Spleen (tissue), 11 donors: ENCODE measurements around the gene GJB4. TPM values are rescaled to one million over a fixed set of nuclear protein-coding genes. Genes with fewer than 3 reads are reported as not detected.
"Not testable (repeated sequence)": the region's sequence is repeated elsewhere in the genome, so short reads cannot be mapped to it uniquely, and the experiment has no call there.

Experiments used
- DNase-seq: peaks from one replicate; pipeline ENCODE4 v3.0.0-alpha.2; 2020
- H3K27ac ChIP-seq, 8 donors: fragments of 200-600 bp; sonication (generic) in 7 of 8; 1 replicate in 4 of 8; 2 replicates in 4 of 8; pipeline versions ENCODE4 v1.5.0 to v1.8.0; 2016 to 2021; ENCODE audit warnings: inconsistent platforms in 4 of 8, mild to moderate bottlenecking in 4 of 8, moderate library complexity in 1 of 8
- H3K27me3 ChIP-seq, 7 donors: fragments of 200-600 bp; sonication (generic) in 6 of 7; replicated peaks in 1 of 7; 1 replicate in 4 of 7; 2 replicates in 3 of 7; pipeline versions ENCODE4 v1.5.0 to v1.8.0; 2016 to 2021; ENCODE audit warnings: inconsistent platforms in 3 of 7, mild to moderate bottlenecking in 1 of 7
- H3K36me3 ChIP-seq, 6 donors: fragments of 200-600 bp; sonication (generic) in 5 of 6; 1 replicate in 4 of 6; 2 replicates in 2 of 6; pipeline versions ENCODE4 v1.5.0 to v1.8.0; 2016 to 2021; ENCODE audit warnings: inconsistent platforms in 2 of 6
- H3K4me1 ChIP-seq, 6 donors: fragments of 200-600 bp; sonication (generic) in 5 of 6; 1 replicate in 3 of 6; 2 replicates in 3 of 6; pipeline versions ENCODE4 v1.5.0 to v1.8.0; 2016 to 2021; ENCODE audit warnings: inconsistent platforms in 3 of 6
- H3K4me3 ChIP-seq, 8 donors: fragments of 200-600 bp; sonication (generic) in 7 of 8; 1 replicate in 4 of 8; 2 replicates in 4 of 8; pipeline versions ENCODE4 v1.5.0 to v1.8.0; 2016 to 2021; ENCODE audit warnings: inconsistent platforms in 4 of 8, mild to moderate bottlenecking in 4 of 8, moderate library complexity in 2 of 8
- H3K9me3 ChIP-seq, 8 donors: fragments of 200-600 bp; sonication (generic) in 7 of 8; 1 replicate in 4 of 8; 2 replicates in 4 of 8; pipeline versions ENCODE4 v1.5.0 to v1.8.0; 2016 to 2021; ENCODE audit warnings: inconsistent platforms in 4 of 8
- POLR2A ChIP-seq, 3 donors: fragments of 450-650 bp; IDR thresholded peaks; one replicate each; pipeline ENCODE4 v1.5.1; 2017; ENCODE audit warnings: antibody characterized with exemption in 3 of 3, mild to moderate bottlenecking in 1 of 3
- POLR2AphosphoS5 ChIP-seq, 3 donors: sonication (generic); formaldehyde crosslinking; IDR thresholded peaks; one replicate each; pipeline ENCODE4 v1.5.1; 2017; ENCODE audit warnings: antibody characterized with exemption in 3 of 3
- WGBS, 5 donors: extraction: QIAGEN DNeasy Blood & Tissue Kit in 3 of 5; methylation state at CpG; one replicate each; pipeline versions ENCODE4 v1.1.5 to v1.1.7; 2013 to 2018; 5-methylcytosine and 5-hydroxymethylcytosine counted together
- intact Hi-C: fragments of 100-400 bp; cut with DNase I; formaldehyde crosslinking; loops from one replicate; pipeline ENCODE4 v1.15.0; 2023; ENCODE audit warnings: low total_unique reads
- polyA plus RNA-seq, 3 donors: library from polyadenylated mRNA; stranded (reverse); fragments of 200-250 nt; gene quantifications; one replicate each; pipeline ENCODE4 v1.2.1, GENCODE V29; 2013
- total RNA-seq, 7 donors: library from RNA; depleted of rRNA in 3 of 7; stranded (reverse); fragments of >200 nt in 3 of 7; fragmentation: NEBNext Ultra II Directional in 4 of 7; extraction: Animal tissue kit (Norgen Biotek cat#: 25700) in 4 of 7; gene quantifications; one replicate each; pipeline versions ENCODE4 v1.1.0 to v1.2.1, GENCODE V29; 2016 to 2021
- TF ChIP-seq, protein P1 (sequence below), 11 experiments: fragments of 200-600 bp in 7 of 11; fragments of 450-650 bp in 4 of 11; sonication (generic) in 4 of 11; IDR thresholded peaks in 8 of 11; conservative IDR thresholded peaks in 3 of 11; 1 replicate in 7 of 11; 2 replicates in 4 of 11; pipeline versions ENCODE4 v1.4.0 to v1.8.0; 2016 to 2021; ENCODE audit warnings: antibody characterized with exemption in 11 of 11, inconsistent platforms in 4 of 11, mild to moderate bottlenecking in 1 of 11
- donor health status: healthy with polysubstance abuse.
- donor health status: DM: no; HTN: no; CAD: no; lungs with moderate emphysema.
- donor health status: DM: no; HTN: no; CAD: no.
- donor health status: Bipolar disorder and iron deficiency.
- donor health status: healthy.
- donor health status: DM: no; HTN: no; CAD: no.
- donor health status: DM: yes; HTN: yes; CAD: no.

The GJB4 gene
- total and polyA plus RNA-seq, 10 donors: not detected

- Histone ChIP-seq H3K9me3 (peaks cover 0 to 22% (median 8%) of the 10 kb centered on the region in 8 donors), H3K27me3 (no peaks in the 10 kb centered on the region), H3K36me3 (peaks cover 0 to 3% (median 0%) of the 10 kb centered on the region in 6 donors), H3K27ac (no peak overlapping the region), H3K4me3 (no peak overlapping the region), H3K4me1 (no peaks in the 10 kb centered on the region)
- DNase-seq: no peak
- intact Hi-C loops: no loop called here
- 75 to 89% (median 85%) methylated on average over 3 of the region's 3 CpGs for WGBS, 5 donors
- TF ChIP-seq POLR2AphosphoS5 (IDR thresholded peaks at IDR 0.05) (no peak), POLR2A (IDR thresholded peaks at IDR 0.05) (no peak)
- TF ChIP-seq, protein P1, sequence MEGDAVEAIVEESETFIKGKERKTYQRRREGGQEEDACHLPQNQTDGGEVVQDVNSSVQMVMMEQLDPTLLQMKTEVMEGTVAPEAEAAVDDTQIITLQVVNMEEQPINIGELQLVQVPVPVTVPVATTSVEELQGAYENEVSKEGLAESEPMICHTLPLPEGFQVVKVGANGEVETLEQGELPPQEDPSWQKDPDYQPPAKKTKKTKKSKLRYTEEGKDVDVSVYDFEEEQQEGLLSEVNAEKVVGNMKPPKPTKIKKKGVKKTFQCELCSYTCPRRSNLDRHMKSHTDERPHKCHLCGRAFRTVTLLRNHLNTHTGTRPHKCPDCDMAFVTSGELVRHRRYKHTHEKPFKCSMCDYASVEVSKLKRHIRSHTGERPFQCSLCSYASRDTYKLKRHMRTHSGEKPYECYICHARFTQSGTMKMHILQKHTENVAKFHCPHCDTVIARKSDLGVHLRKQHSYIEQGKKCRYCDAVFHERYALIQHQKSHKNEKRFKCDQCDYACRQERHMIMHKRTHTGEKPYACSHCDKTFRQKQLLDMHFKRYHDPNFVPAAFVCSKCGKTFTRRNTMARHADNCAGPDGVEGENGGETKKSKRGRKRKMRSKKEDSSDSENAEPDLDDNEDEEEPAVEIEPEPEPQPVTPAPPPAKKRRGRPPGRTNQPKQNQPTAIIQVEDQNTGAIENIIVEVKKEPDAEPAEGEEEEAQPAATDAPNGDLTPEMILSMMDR (IDR thresholded peaks at IDR 0.05 in 8 of 11, conservative IDR thresholded peaks at IDR 0.05 in 3 of 11): no peak
Observed at GRCh38 chr1:34806396-34806795, 46.9 kb downstream of the GJB4 start.

DNA sequence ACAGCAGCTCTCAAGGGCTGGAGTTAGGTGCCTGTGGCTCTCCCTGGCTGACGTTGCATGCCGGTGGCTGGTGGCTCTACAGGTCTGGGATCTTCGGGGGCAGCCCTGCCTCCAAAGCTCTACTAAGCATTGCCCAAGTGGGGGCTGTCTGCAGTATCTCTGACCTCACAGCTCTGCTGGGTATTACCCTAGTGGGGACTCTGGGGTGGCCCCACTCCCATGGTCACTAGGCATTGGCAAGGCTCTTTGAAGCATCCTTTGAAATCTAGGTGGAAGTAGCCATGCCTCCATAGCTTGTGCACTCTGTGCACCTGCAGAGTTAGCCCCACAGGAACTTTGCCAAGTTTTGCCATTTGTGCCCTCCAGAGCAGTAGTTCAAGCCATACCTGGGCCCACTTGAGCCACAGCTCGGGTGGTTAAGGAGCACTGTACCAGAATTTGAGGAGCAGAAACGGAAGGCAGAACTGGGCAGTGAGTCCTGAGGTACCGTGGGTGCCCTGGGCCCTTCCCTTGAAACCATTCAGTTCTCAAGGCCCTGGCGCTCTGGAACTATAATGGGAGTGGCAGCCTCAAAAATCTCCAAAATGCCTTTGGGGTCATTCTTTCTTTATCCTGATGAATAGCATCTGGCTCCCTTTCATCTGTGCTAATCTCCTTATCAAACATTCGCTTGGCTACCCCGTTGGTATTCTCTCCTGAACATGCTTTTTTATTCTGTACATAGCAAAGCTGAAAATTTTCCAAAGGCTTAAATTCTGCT lies 48.7 kb downstream of the GJB4 start:
- peaks cover 0 to 3% (median 0%) of the 10 kb centered on the region in 6 donors for H3K36me3 ChIP-seq
- H3K4me3 ChIP-seq: no peak overlapping the region
- no peak for DNase-seq
- peaks cover 0 to 20% (median 8%) of the 10 kb centered on the region in 8 donors for H3K9me3 ChIP-seq
- H3K27ac ChIP-seq: no peak overlapping the region
- WGBS, 5 donors: 75 to 96% (median 92%) methylated on average over 9 of the region's 9 CpGs
- intact Hi-C loops: no loop called here
- no peak for TF ChIP-seq POLR2A (IDR thresholded peaks at IDR 0.05)
- TF ChIP-seq POLR2AphosphoS5 (IDR thresholded peaks at IDR 0.05): no peak
- TF ChIP-seq, protein P1 (IDR thresholded peaks at IDR 0.05 in 8 of 11, conservative IDR thresholded peaks at IDR 0.05 in 3 of 11): no peak
- no peaks in the 10 kb centered on the region for H3K27me3 ChIP-seq
- H3K4me1 ChIP-seq: no peaks in the 10 kb centered on the region

- H3K27ac ChIP-seq, H3K4me3 ChIP-seq, intact Hi-C loops, DNase-seq, H3K9me3 ChIP-seq, H3K27me3 ChIP-seq, H3K4me1 ChIP-seq, H3K36me3 ChIP-seq: not testable (repeated sequence)
- WGBS, 5 donors: 93 to 96% (median 94%) methylated on average over 3 of the region's 3 CpGs
Observed at GRCh38 chr1:34810781-34811180, 51.2 kb downstream of the GJB4 start.

Other genes with a start within 250 kb of the GJB4 start
- not detected for gene GJB5, start 4.7 kb upstream of the GJB4 start, total RNA-seq
- under 1 TPM in 1 of 3 donors, not detected in 2; 0.06 TPM for gene GJB5, start 4.7 kb upstream of the GJB4 start, polyA plus RNA-seq
- gene GJB3, start 21.5 kb downstream of the GJB4 start, total RNA-seq: not detected
- under 1 TPM; 0.11 to 0.23 (median 0.13) TPM for gene GJB3, start 21.5 kb downstream of the GJB4 start, polyA plus RNA-seq
- gene GJA4, start 33.3 kb downstream of the GJB4 start, total RNA-seq: 10 to 100 TPM in 3 of 7 donors, 1 to 10 TPM in 4; 7.6 to 20.6 (median 8.7) TPM
- 1 to 10 TPM; 1.3 to 7.3 (median 7.0) TPM for gene GJA4, start 33.3 kb downstream of the GJB4 start, polyA plus RNA-seq
- gene SMIM12, start 100.0 kb downstream of the GJB4 start, total RNA-seq: 10 to 100 TPM; 26.9 to 39.6 (median 35.6) TPM
- gene SMIM12, start 100.0 kb downstream of the GJB4 start, polyA plus RNA-seq: 10 to 100 TPM; 15.3 to 31.7 (median 28.1) TPM
- gene DLGAP3, start 169.9 kb downstream of the GJB4 start, total RNA-seq: 1 to 10 TPM; 1.3 to 4.3 (median 2.5) TPM
- gene DLGAP3, start 169.9 kb downstream of the GJB4 start, polyA plus RNA-seq: 1 to 10 TPM in 1 of 3 donors, under 1 TPM in 2; 0.54 to 1.8 (median 0.83) TPM
- gene TMEM35B, start 225.6 kb downstream of the GJB4 start, total RNA-seq: 10 to 100 TPM; 24.8 to 50.9 (median 33.5) TPM
- 10 to 100 TPM; 28.8 to 47.4 (median 34.8) TPM for gene TMEM35B, start 225.6 kb downstream of the GJB4 start, polyA plus RNA-seq